NCI-H82 treated with DMSO at 0.1 percent for 48 hours (cell line): ENCODE data around the gene LDOC1.
"Not testable (repeated sequence)": the region's sequence is repeated elsewhere in the genome, so short reads cannot be mapped to it uniquely, and the experiment has no call there.

Source experiments
- DNase-seq: peaks from one replicate; lab custom pipeline; 2025; ENCODE audit not compliant: unreplicated experiment; lab: John Stamatoyannopoulos, UW

Gene LDOC1

DNA sequence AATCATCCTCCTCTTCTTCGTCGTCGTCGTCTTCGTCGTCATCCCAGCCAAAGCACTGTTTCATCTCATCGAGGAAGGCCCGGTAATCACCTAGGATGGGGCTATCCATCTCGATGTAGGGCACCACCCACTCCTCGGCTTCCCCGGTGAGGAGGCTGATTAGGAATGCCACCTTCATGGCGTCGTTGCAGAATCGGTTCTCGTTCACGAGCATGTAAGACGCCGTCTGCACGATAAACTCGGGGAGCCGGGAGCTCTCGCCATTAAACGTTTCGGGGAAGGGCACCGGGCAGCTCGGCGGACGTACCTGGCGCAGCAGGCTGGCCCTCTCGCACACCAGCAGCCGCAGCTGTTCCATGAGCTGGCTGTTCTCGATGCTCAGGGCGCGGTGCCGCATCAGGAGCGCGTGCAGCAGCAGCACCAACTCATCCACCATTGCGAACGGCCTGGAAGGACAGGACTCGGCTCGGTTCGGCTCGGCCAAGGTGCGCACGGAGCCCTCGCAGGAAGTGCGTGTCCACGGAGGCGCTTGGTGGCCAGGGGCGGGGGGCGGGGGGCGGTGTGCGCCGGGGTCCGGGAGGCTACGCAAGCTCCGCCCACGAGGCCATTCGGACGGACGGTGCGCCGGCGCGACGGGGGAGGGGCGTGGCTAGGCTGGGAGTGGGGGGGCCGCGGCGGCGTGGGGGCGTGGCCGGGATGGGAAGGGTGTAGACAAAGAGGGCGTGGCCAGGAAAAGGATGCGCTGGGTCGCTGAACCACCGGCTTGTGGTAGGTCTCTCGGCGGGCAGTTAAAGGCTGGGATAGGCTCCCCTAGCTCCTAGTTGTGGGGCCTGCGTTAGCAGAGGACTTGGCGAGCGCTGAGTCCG, at the start of gene LDOC1:
TSS of gene LDOC1 (minus strand) at position 544 of the 866 bp plus-strand sequence. CDS start at position 436, 108 bp downstream.
- DNase-seq = peak; percentile 60

DNA sequence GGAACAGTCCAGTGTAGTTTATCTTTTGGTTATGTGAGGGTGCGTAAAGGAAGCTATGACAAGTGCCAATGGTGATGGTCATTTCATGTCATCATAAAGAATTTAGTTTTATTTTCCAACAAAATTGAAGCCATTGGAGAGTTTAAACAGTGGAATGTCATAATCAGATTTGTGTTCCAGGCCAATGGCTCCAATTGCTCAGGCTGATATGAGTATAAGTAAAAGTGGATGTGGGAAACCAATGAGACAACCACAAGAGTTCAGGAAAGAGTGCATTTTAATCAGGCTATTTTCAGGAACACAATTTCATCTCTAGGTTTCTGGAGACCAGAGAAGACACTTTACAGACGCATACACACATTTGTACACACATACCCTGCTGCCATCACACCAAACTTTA, 44.7 kb upstream of the LDOC1 start:
- DNase-seq = no peak

DNA sequence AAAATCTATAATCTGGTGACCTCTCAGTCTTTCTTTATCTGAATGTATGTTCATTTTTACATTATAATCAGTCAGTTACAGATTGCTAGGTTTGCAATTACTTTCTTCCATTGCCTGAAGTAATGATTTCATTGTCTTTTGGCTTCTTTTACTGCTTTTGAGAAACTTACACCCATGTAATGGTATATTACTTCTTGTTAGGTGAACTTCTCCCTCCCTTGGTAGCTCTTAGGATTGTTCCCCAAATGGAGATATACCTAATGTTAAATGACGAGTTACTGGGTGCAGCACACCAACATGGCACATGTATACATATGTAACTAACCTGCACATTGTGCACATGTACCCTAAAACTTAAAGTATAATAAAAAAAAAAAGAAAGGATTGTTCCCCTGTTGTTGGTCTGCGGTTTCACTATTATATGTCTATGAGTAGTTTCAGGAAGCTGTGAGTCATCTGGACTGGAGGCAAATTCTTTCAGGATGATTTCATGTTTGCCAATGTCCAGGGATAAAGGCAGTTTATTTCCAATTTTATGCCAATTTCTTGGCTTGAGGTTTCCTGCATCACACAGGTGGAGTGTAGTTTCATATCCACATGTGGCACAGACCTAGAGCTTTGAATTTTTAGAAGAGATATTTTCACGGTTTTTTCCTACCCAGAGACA, 43.5 kb upstream of the LDOC1 start:
- DNase-seq = no peak

DNA sequence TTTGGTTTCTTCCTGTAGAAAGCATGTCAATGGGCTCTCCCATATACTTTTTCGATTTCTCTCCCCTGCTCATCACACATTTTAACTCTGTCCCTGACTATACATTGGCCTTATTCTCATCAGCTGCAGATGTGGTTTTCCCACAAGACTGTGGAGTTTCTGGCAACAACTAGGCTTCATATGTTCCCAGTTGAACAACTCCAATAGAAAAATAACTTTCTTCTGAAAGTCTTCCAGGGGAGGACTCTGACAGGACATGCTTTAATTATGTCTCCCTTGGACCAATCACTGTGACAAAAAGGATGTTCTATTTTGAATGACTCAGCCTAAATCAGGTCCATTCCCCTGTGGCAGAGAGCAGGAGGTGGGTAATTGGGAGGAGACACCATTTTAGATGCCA, 37.3 kb upstream of the LDOC1 start:
- no peak for DNase-seq

DNA sequence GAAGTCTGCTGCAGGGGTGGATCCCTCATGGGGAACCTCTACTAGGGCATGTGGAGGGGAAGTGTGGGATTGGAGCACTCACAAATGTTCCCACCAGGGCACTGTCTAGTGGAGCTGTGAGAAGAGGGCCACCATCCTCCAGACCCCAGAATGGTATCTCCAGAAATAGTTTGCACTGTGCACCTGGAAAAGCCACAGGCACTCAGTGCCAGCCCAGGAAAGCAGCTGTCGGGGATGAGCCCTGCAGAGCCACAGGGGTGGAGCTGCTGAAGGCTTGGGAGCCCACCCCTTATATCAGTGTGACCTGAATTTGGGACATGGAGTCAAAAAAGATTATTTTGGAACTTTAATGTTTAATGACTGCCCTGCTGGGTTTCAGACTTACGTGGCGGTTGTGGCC, 25.0 kb upstream of the LDOC1 start:
- DNase-seq = no peak

DNA sequence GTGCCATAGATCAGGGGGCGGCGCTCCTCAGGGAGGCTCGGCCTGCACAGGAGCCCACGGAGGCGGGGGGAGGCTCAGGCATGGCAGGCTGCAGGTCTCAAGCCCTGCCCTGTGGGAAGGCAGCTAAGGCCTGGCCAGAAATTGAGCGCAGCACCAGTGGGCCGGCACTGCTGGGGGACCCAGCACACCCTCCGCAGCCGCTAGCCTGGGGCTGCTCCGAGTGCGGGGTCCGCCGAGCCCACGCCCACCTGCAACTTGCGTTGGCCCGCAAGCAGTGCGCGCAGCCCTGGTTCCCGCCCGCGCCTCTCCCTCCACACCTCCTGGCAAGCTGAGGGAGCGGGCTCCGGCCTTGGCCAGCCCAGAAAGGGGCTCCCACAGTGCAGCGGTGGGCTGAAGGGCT, 11.6 kb upstream of the LDOC1 start:
- not testable (repeated sequence) for DNase-seq

DNA sequence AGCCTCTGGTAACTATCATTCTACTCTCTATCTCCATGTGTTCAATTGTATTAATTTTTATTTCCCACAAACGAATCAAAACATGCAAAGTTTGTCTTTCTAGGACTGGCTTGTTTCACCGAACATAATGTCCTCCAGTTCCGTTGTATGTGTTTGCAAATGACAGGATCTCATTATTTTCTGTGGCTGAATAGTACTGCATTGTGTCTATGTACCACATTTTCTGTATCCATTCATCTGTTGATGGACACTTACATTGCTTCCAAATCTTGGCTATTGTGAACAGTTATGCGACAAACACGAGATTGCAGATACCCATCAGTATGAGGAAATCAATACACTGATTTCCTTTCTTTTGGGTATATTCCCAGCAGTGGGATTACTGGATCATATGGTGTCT, 8.4 kb upstream of the LDOC1 start:
- no peak for DNase-seq

DNA sequence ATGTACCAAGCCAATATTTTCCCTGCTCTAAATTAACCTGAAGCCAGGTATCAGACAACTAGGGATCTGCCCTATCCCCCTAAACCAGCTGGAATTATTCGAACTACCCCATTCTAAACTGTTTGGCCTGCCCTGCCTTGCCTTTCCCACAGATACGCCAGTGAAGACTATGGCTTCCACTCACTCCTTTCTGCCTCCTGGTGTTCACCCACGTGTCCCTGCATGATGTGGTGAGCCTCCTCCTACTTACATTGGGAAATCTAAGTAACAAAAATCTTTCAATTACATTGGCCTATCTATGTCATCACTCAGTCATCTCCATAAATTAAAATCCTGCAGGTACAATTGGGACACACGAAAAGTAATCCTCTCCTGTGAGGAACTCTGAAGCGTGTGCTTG, 6.1 kb upstream of the LDOC1 start:
- DNase-seq = no peak

DNA sequence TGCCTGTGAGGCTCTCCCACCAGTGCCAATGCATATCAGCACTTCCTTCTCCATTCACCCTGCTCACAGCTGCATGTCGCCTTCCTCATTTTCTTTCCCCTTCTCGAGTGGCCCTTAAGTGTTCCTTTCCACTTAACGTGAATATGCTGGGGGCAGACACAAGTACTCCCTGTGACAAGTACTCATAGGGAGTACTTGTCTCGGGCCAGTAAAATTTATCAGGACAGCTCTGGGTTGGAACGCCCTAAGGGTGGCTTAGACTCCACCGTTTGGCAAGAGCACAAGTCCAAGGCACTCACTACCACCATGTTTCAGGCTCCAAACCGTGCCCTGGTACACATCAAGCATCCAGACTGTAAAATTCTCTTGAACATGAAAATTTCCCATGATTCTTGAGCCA, 3.9 kb upstream of the LDOC1 start:
- no peak for DNase-seq

DNA sequence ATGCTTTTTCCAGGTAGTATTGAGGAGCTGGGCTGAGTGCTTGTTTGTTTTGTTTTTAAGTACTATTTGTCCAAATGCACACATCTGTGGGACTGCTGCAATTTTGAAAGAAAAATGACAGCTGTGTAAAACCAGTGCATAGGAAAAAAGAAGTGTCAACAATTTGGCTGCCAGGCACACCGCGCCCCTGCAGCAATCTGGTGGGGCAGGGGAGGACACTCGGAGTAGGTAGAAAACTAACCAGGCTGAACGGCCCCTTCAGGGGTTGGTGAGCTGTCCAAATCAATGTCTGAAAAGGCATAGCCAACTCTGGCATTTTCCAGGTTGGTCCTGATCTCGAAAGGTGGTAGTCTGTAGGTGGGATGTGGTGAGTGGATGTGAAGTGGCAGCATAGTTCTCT, 1.1 kb downstream of the LDOC1 start:
- DNase-seq = no peak

DNA sequence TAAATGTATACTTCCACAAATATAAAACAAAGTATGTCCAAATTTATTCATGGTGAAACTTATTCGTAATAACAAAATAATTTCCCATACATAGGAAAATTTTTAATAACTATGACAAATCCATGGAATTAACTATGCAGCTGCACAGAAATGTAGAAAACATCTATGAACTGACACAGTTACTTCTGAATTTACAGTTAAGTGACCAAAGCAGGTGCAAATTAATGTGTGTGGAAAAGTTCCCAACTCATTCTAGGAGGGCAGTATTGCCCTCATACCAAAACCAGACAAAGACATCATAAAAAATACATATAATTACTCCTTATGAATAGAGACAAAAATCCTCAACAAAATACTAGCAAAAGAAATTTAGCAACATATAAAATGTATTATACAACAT, 12.5 kb downstream of the LDOC1 start:
- DNase-seq = no peak

DNA sequence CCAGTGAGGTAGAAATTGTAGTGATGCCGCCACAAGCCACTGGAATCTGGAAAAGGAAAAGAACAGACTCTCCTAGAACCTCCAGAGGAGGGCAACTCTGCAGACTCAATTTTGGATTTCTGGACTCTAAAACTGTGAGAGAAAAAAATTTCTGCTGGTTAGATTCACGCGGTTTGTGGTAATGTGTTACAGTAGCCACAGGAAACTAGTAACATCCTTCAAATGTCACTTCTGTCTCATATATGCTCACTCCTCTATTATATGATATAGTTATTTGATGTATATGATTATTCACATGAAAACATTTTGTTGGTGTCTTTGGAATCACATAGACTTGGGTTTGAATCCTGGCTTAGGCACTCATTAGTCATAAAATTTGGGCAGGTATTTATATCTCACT, 18.8 kb downstream of the LDOC1 start:
- no peak for DNase-seq

DNA sequence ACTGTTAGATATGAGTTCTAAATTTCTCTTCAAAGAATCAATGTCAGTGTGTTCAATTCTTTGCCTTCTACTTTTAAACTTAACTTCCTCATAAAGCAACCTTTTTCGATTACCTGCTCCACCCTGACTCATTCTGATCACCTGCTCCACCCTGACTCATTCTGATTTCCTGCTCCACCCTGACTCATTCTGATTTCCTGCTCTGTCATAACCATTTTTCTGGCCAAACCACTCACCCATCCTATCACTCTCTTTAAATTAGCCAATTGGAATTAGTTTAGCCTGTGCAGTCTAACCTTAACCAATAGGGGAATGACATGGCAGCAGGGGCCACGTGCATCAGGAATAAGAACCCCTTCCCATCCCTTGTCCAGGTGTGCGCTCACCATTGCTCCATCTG, 21.7 kb downstream of the LDOC1 start:
- not testable (repeated sequence) for DNase-seq

DNA sequence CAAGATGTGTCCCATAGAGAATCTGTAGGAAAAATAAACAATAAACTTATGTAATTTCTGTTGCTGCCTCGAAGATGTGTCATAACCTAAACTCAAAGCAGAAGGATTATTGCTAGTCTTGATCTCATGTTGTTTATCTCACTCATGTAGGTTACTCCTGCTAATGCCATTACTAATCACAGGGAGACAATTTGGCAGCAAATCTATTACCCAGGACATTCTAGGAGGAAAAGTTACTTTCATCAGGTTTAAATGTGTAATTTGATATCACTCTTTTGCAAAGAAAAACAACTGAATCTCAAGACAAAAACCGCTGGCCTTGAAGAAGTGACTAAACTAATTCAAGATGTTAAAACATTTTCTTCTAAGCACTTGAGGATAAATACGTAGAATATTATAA, 34.0 kb downstream of the LDOC1 start:
- DNase-seq = no peak

DNA sequence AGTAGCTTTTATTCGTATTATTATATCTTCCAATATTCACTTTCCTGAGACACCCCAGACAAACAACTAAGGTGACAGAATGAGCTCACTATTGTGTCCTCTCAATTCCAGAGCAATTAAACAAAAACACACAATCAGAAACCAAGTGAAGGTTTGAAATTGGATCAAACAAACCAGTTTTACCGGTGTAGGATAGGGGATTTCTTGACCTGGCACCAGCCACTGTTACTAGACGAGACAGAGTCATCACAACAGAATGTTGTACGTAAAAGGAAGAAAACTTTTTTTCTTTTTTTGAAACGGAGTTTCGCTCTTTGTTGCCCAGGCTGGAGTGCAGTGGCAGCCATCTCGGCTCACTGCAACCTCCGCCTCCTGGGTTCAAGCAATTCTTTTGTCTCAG, 43.7 kb downstream of the LDOC1 start:
- DNase-seq = no peak

DNA sequence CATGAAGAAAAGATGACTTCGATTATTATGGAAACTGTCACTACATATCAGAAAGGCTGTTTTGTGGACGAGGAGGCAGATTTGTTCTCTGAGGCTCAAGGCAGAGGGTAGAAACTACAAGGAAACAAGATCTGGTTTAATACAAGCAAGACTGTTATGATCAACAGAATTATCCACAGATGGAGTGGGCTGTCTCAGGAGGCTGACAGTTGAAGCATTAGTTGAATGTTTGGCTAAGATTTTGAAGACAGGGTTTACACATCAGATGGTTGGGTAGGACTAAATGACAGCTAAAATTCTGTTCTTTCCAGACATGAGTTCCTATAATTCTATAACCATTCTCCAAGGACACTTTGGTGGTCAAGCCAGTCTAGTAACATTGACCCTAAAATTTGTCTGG, 49.8 kb downstream of the LDOC1 start:
- DNase-seq = no peak
